ENCODE data around the gene SORCS2.

GRCh38 chr4:7248857-7249256 lies 56.5 kb downstream of the SORCS2 start:
- no peak for TF ChIP-seq POLR2A (IDR thresholded peaks at IDR 0.05)
- no peak for TF ChIP-seq CTCF (IDR thresholded peaks at IDR 0.05)
